ENCODE data around the gene SLC6A20.
A peak's percentile ranks its signal among the peaks of the same experiment; 100 is the strongest.

The SLC6A20 gene

DNA sequence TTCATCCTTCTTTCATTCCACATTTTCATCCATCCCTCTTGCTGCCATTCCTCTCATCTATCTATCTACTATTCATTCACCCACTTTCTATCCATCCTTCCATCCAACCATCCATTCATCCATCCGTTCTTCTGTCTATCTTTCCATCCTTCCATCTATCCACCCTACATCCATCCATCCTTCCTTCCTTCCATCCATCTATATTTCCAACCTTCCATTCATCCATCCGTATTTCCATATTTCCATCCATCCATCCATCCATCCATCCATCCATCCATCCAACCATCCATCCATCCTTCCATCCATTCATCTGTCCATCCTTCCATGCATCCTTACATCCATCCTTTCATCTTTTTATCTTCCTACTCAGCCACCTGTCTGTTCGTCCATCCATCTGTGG lies 14.0 kb downstream of the SLC6A20 start:
- no peak for DNase-seq (ENCODE audit: low read depth)
- no peak overlapping the region for H3K4me3 ChIP-seq (ENCODE audit: low read depth, low read length)
- no peak for TF ChIP-seq CTCF (IDR thresholded peaks at IDR 0.05; ENCODE audit: control insufficient read depth, extremely low read depth, insufficient read depth)

DNA sequence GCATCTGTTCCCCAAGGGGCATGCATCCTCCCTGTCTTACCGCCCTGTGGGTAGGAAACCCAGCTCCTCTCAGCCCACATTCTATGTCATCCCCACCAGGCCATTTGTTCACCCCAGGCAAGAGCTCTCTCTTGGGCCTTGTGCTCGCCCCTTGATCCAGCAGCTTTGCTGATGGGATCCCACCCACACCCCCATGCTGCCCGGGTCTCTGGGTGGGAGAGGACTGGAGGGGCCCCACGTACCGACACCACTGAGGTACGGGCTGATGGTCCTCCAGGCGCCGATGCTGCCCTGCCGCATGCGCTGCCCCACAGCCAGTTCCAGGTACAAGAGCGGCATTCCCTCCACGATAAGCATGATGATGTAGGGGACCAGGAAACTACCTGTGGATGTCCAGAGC lies 14.5 kb downstream of the SLC6A20 start:
- no peak for DNase-seq (ENCODE audit: low read depth)
- TF ChIP-seq CTCF (IDR thresholded peaks at IDR 0.05; ENCODE audit: control insufficient read depth, extremely low read depth, insufficient read depth): no peak
- H3K4me3 ChIP-seq (ENCODE audit: low read depth, low read length): no peak overlapping the region

DNA sequence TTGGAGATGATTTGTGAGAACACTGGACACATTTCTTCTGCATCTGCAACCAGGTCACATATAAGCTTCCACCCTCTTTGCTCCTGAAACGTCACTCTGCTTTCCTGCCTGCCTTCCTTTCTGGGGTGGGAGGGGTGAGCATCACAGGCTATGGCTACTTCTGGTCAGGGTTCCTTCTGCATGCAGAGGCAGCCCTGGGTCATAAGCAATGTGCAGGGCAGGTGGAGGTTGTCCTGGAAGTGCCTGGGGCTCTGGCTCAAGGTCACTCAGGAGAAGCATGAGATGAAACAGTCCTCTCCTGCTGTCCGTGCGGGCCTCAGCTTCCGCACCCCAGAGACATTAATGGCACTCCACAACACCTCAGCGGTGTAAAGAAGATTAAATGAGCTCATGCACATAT lies 15.1 kb downstream of the SLC6A20 start:
- DNase-seq (ENCODE audit: low read depth): no peak
- H3K4me3 ChIP-seq (ENCODE audit: low read depth, low read length): no peak overlapping the region
- no peak for TF ChIP-seq CTCF (IDR thresholded peaks at IDR 0.05; ENCODE audit: control insufficient read depth, extremely low read depth, insufficient read depth)

- peak; percentile 89 for DNase-seq (ENCODE audit: low read depth)
- no peak for TF ChIP-seq CTCF (IDR thresholded peaks at IDR 0.05; ENCODE audit: control insufficient read depth, extremely low read depth, insufficient read depth)
- H3K4me3 ChIP-seq (ENCODE audit: low read depth, low read length): no peak overlapping the region
Observed at GRCh38 chr3:45779746-45780735, 16.3 kb downstream of the SLC6A20 start.

DNA sequence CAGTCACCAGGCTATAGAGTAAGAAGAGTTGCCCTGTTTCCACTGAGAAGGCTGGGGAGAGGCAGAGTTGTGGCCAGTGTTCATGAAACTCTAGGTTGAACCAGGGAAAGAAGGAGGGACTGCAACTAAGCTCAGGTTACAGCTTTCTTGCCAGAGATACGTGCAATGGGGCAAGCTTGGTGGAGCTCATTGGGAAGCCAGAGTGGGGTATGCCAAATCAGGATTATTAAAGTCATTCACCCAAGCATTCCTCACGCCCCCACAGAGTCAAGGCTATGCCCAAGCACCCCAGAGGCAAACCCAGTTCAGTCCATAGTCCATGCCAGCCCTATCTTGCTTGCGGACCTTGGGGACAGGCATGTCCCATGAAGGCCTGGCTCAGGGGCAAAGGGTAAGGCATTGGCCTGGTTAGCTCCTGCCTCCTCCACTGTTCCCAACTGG lies 17.6 kb downstream of the SLC6A20 start:
- no peak for TF ChIP-seq CTCF (IDR thresholded peaks at IDR 0.05; ENCODE audit: control insufficient read depth, extremely low read depth, insufficient read depth)
- no peak for DNase-seq (ENCODE audit: low read depth)
- H3K4me3 ChIP-seq (ENCODE audit: low read depth, low read length): no peak overlapping the region

DNA sequence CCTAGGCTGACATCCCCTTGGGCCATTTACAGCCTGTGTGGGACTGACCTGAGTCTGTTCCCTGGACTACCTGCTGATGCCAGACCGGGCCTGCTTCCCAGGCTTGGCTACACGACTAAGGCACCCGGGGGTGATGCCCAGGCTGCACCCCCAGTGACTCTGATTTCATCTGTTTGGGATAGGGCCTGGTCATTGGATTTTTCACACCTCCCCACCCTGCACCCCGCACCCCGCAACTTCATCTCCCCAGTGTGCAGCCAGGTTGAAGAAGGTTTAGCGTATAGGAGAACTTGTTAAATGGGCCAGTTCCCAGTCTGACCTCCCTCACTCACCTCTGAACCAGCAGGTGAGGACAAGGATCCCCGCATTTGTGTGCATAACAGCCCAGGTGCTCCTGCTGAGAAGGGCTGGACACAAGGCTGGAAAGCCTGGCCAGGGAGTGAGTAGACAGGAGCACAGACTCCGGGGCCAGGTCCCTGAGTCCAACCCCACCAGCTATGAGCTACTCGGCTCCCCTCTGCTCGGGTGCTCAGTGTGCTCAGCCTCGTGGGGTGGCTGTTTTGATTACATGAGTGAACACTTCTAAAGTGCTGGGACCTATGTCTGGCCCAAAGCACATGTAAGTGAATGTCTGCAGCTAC lies 18.5 kb downstream of the SLC6A20 start:
- no peak overlapping the region for H3K4me3 ChIP-seq (ENCODE audit: low read depth, low read length)
- DNase-seq (ENCODE audit: low read depth): no peak
- no peak for TF ChIP-seq CTCF (IDR thresholded peaks at IDR 0.05; ENCODE audit: control insufficient read depth, extremely low read depth, insufficient read depth)

Measured in LNCaP clone FGC (cell line).